GM23338 (cell line): ENCODE measurements around the gene ERBB4. TPM values are rescaled to one million over a fixed set of nuclear protein-coding genes. Genes with fewer than 3 reads are reported as not detected.

Experiments used
- ATAC-seq: fragments of 200-7000 bp; cut with Tn5 transposase; 3 replicates; pipeline ENCODE4 v1.9.1; 2020
- DNase-seq: peaks from one replicate; pipeline ENCODE4 v3.0.0-alpha.2; 2015; ENCODE audit warnings: low spot score
- H2AFZ ChIP-seq: fragments of 200-600 bp; sonication (generic); 2 replicates; pipeline ENCODE4 v1.8.0; 2016; ENCODE audit warnings: antibody characterized with exemption, mild to moderate bottlenecking, moderate library complexity
- H3F3A ChIP-seq: fragments of 200-600 bp; sonication (generic); replicated peaks from 2 replicates; pipeline ENCODE4 v1.8.0; 2017; ENCODE audit warnings: antibody characterized with exemption, mixed run types, low read depth
- H3K27ac ChIP-seq: fragments of 200-600 bp; sonication (generic); 2 replicates; pipeline ENCODE4 v1.6.1; 2016; ENCODE audit warnings: low read depth
- H3K27me3 ChIP-seq: fragments of 200-600 bp; sonication (generic); 2 replicates; pipeline ENCODE4 v1.8.0; 2016; ENCODE audit warnings: mild to moderate bottlenecking, mixed run types, moderate library complexity; ENCODE audit not compliant: insufficient read depth
- H3K36me3 ChIP-seq: fragments of 200-600 bp; sonication (generic); 2 replicates; pipeline ENCODE4 v1.8.0; 2016; ENCODE audit warnings: mild to moderate bottlenecking; ENCODE audit not compliant: insufficient read depth
- H3K4me1 ChIP-seq: fragments of 200-600 bp; sonication (generic); 2 replicates; pipeline ENCODE4 v1.8.0; 2016; ENCODE audit warnings: mild to moderate bottlenecking, moderate library complexity; ENCODE audit not compliant: insufficient read depth
- H3K4me2 ChIP-seq: fragments of 200-600 bp; sonication (generic); 2 replicates; pipeline ENCODE4 v1.7.1; 2017; ENCODE audit warnings: mixed run types
- H3K4me3 ChIP-seq: fragments of 200-600 bp; sonication (generic); 2 replicates; pipeline ENCODE4 v1.6.1; 2016; ENCODE audit warnings: mixed run types
- H3K79me2 ChIP-seq: fragments of 200-600 bp; sonication (generic); replicated peaks from 2 replicates; pipeline ENCODE4 v1.8.0; 2017; ENCODE audit warnings: mild to moderate bottlenecking; ENCODE audit not compliant: insufficient read depth
- H3K9me2 ChIP-seq: fragments of 200-600 bp; sonication (generic); 2 replicates; pipeline ENCODE4 v1.8.0; 2017; ENCODE audit not compliant: insufficient read depth
- H4K20me1 ChIP-seq: fragments of 200-600 bp; sonication (generic); replicated peaks from 2 replicates; pipeline ENCODE4 v1.8.0; 2017; ENCODE audit warnings: mild to moderate bottlenecking; ENCODE audit not compliant: insufficient read depth
- H3K27ac Mint-ChIP-seq: 2 replicates; pipeline ENCODE4 v1.8.0; 2020; ENCODE audit warnings: inconsistent platforms, mild to moderate bottlenecking, moderate library complexity, mixed read lengths
- H3K27me3 Mint-ChIP-seq: 3 replicates; pipeline ENCODE4 v1.8.0; 2022; ENCODE audit warnings: low read depth, mild to moderate bottlenecking, moderate library complexity, mixed read lengths, inconsistent platforms; ENCODE audit not compliant: insufficient read depth, poor library complexity
- H3K36me3 Mint-ChIP-seq: 3 replicates; pipeline ENCODE4 v1.8.0; 2021; ENCODE audit warnings: low read depth, mild to moderate bottlenecking, inconsistent platforms, moderate library complexity, mixed read lengths
- H3K4me1 Mint-ChIP-seq: 3 replicates; pipeline ENCODE4 v1.8.0; 2020; ENCODE audit warnings: mild to moderate bottlenecking, inconsistent platforms, mixed read lengths
- H3K4me3 Mint-ChIP-seq: 3 replicates; pipeline ENCODE4 v1.8.0; 2021; ENCODE audit warnings: moderate library complexity, mild to moderate bottlenecking, inconsistent platforms, mixed read lengths
- H3K9me3 Mint-ChIP-seq: 3 replicates; pipeline ENCODE4 v1.8.0; 2020; ENCODE audit warnings: moderate library complexity, mild to moderate bottlenecking, inconsistent platforms, mixed read lengths
- CREB1 ChIP-seq: fragments of 250-450 bp; sonication (Bioruptor Pico); IDR thresholded peaks from 2 replicates; pipeline ENCODE4 v1.5.0; 2020; ENCODE audit warnings: low read depth, mild to moderate bottlenecking, moderate library complexity
- CTCF ChIP-seq, 2 experiments: fragments of 200-600 bp in 1 of 2; sonication (generic) in 1 of 2; conservative IDR thresholded peaks; 2 replicates each; pipeline versions ENCODE4 v1.5.1 to v1.6.1; 2016 to 2017; ENCODE audit warnings: antibody characterized with exemption in 2 of 2, low read depth in 2 of 2, mild to moderate bottlenecking in 2 of 2, moderate library complexity in 1 of 2
- ETS1 ChIP-seq: IDR thresholded peaks from 2 replicates; pipeline ENCODE4 v1.6.1; 2016; ENCODE audit warnings: antibody characterized with exemption
- EZH2 ChIP-seq: fragments of 200-600 bp; sonication (generic); IDR thresholded peaks from one replicate; pipeline ENCODE4 v1.8.0; 2017; ENCODE audit warnings: antibody characterized with exemption, mild to moderate bottlenecking, low read depth; ENCODE audit not compliant: unreplicated experiment
- EZH2phosphoT487 ChIP-seq: fragments of 200-600 bp; sonication (generic); IDR thresholded peaks from one replicate; pipeline ENCODE4 v1.8.1; 2018; ENCODE audit warnings: antibody characterized with exemption; ENCODE audit not compliant: unreplicated experiment
- JUNB ChIP-seq: IDR thresholded peaks from one replicate; pipeline ENCODE4 v1.6.1; 2016; ENCODE audit warnings: antibody characterized with exemption; ENCODE audit not compliant: unreplicated experiment
- NANOG ChIP-seq: IDR thresholded peaks from 2 replicates; pipeline ENCODE4 v1.6.1; 2016; ENCODE audit warnings: antibody characterized with exemption, borderline replicate concordance
- REST ChIP-seq: IDR thresholded peaks from one replicate; pipeline ENCODE4 v1.6.1; 2018; ENCODE audit warnings: antibody characterized with exemption; ENCODE audit not compliant: unreplicated experiment
- STAT1 ChIP-seq: IDR thresholded peaks from one replicate; pipeline ENCODE4 v1.6.1; 2016; ENCODE audit warnings: antibody characterized with exemption; ENCODE audit not compliant: unreplicated experiment
- ZNF114 ChIP-seq: fragments of 250-450 bp; sonication (Bioruptor Pico); IDR thresholded peaks from 2 replicates; pipeline ENCODE4 v1.5.0; 2020; ENCODE audit warnings: mild to moderate bottlenecking, moderate library complexity
- ZNF331 ChIP-seq: fragments of 250-450 bp; sonication (Bioruptor Pico); IDR thresholded peaks from 2 replicates; pipeline ENCODE4 v1.5.0; 2020; ENCODE audit warnings: low read depth, mild to moderate bottlenecking, moderate library complexity
- polyA plus RNA-seq: library from polyadenylated mRNA; unstranded; fragments of >200 nt; fragmentation: Nextera tagmentation; extraction: Ambion mirVana; gene quantifications from 2 replicates; pipeline ENCODE4 v1.2.1, GENCODE V29; 2016
- total RNA-seq: library from RNA; depleted of rRNA; stranded (reverse); fragments of >200 nt; shearing (Covaris generic); gene quantifications from 2 replicates; pipeline ENCODE4 v1.2.3, GENCODE V29; 2014

The ERBB4 gene
- total and polyA plus RNA-seq, 2 experiments from 2014 or later: 0.73 to 1.1 TPM

- TF ChIP-seq REST (no peak), EZH2 (no peak), ETS1 (no peak), EZH2phosphoT487 (no peak), STAT1 (no peak), ZNF114 (CRISPR knock-in tag) (no peak)
These were observed 1070.4 kb downstream of the ERBB4 start (continued) for GRCh38 chr2:211468217-211468616.

GRCh38 chr2:211463397-211463796, 1075.2 kb downstream of the ERBB4 start:
- Histone ChIP-seq H3K36me3 (no peaks in the 10 kb centered on the region), H3F3A (no peaks in the 10 kb centered on the region), H3K4me2 (no peak overlapping the region), H2AFZ (no peak overlapping the region), H4K20me1 (no peaks in the 10 kb centered on the region), H3K79me2 (no peaks in the 10 kb centered on the region), H3K27me3 (no peaks in the 10 kb centered on the region), H3K4me1 (0 out of 2 replicates have a peak, but pooled peaks cover 3% of the 10 kb centered on the region), H3K4me3 (no peak overlapping the region), H3K27ac (no peak overlapping the region), H3K9me2 (no peaks in the 10 kb centered on the region)
- H3K9me3 Mint-ChIP-seq: no peaks in the 10 kb centered on the region
- H3K4me1 Mint-ChIP-seq: peaks cover 22% of the 10 kb centered on the region
- H3K27ac Mint-ChIP-seq: no peak overlapping the region
- no peak for DNase-seq
- no peak for ATAC-seq
- 0 out of 3 replicates have a peak, but pooled peaks cover 2% of the 10 kb centered on the region for H3K36me3 Mint-ChIP-seq
- no peak overlapping the region for H3K4me3 Mint-ChIP-seq
- no peaks in the 10 kb centered on the region for H3K27me3 Mint-ChIP-seq
- TF ChIP-seq STAT1: no peak
- TF ChIP-seq JUNB: no peak
- TF ChIP-seq ETS1: no peak
- no peak for TF ChIP-seq NANOG
- TF ChIP-seq ZNF331: no peak
- no peak for TF ChIP-seq CTCF (conservative IDR thresholded peaks at IDR 0.05; ENCODE audit: low read depth in 2 of 2)
- no peak for TF ChIP-seq EZH2
- TF ChIP-seq EZH2phosphoT487: no peak
- TF ChIP-seq CREB1 (CRISPR knock-in tag): no peak
- TF ChIP-seq ZNF114 (CRISPR knock-in tag): no peak
- TF ChIP-seq REST: no peak
